Kasumi-1 (cell line): ENCODE results near the gene TEX36.
"Not testable (repeated sequence)": the region's sequence is repeated elsewhere in the genome, so short reads cannot be mapped to it uniquely, and the experiment has no call there.

Experiments
- DNase-seq, 2 experiments: peaks; one replicate each; lab custom pipeline; 2025; lab: John Stamatoyannopoulos, UW

Gene TEX36

GRCh38 chr10:125692196-125692595 lies 9.2 kb upstream of the TEX36 start:
- DNase-seq: no peak

- DNase-seq: no peak
These were observed 8.4 kb upstream of the TEX36 start for GRCh38 chr10:125691160-125691981.

DNA sequence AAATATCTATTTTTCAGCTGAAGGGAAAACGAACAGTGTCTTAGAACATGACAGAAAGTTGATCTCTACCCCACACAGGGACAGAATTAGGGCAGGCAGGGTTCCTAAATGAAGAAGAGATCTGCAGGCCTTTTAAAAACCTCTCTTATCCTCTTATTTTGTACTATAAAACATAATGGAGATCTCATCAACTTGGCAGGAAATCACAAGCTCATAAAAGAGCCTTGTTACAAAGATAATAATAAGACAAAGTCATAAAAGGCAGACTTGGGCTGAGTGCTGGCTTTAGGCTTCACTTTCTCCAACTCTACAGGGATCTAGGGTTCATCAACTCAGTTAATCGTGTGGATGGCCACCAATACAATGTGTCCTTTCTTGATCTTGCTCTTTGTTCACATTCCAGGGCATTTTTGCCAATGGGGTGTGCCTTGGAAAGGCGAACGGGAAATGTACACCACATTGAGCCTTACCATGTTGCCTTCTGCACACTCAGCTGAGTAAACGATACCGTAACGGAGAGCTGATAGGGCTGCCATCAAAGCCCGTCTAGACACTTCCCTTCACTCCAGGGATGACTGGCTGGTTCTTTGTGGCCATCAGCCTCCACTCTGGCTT lies 7.1 kb upstream of the TEX36 start:
- no peak for DNase-seq

GRCh38 chr10:125687507-125688185 lies 4.7 kb upstream of the TEX36 start:
- DNase-seq: no peak

GRCh38 chr10:125684581-125684980 lies 1.6 kb upstream of the TEX36 start:
- DNase-seq: peak; percentile 87

DNA sequence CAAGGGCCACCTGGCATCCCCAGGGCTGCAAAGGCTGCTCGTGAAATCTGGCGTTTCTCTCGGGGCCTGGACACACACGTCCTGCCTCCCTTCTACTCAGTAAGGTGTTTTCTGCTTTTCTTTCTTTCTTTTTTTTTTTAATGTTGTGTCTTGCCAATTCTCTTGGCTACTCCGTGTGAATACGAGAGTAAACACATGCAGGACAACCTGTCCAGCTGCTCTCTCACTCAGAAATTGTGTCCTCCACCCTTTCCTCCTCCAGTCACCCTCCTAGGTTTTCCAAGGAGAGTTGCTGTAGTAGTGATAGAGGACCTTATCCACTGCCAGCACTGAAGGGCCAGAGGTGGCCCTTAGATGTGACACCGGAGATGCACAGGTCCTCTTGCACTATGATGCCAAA lies 858 bp upstream of the TEX36 start:
- no peak for DNase-seq

DNA sequence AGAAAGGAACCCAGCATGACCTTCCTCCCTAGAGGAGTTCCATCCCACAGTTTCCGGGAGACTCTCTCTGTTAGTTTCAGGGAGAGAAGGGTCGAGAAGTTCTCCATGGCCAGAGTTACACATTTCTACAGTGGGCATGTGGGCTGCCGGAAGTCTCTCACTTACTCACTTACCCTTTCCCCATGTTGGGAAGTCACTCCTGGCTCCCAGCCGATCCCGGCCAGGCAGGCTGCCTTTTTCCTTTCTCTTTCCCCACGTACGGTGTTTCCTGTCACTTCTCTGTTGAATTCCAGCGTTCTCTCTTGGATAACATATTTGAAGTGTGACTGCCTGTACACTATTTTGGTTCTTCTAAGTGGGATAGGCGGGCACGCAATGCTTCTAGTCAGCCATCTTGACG lies 3.5 kb downstream of the TEX36 start:
- no peak for DNase-seq

DNA sequence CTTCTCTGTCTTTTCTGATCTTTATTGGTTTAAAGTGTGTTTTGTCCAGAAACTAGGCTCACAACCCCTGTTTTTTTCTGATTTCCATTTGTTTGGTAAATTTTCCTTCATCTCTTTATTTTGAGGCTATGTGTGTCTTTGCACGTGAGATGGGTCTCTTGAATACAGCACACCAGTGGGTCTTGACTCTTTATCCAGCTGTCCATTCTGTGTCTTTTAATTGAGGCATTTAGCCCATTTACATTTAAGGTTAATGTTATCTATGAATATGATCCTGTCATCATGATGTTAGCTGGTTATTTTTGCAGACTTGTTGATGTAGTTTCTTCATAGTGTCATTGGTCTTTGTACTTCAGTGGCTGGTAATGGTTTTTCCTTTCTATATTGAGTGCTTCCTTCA lies 10.1 kb downstream of the TEX36 start:
- no peak for DNase-seq

DNA sequence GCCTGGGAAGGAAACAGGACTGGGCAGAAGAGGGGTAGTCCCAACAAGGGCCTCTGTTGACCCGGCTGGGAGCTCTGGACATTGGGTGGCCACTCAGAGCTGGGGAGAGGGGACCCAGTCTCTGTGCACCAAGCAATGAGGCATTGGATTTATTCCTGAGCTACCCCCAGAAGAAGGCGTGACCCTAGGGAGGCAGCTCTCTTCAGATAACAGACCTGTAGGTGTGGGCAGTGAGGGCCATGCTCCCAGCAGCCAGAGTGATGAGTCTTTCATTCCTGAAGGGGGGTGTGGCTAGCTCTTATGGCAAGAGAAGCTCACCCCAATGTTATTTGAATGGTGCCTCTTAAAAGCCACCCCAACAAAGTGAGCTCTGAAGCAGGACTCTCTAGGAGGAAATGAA lies 20.4 kb downstream of the TEX36 start:
- DNase-seq: no peak

- no peak for DNase-seq
These were observed 20.9 kb downstream of the TEX36 start for GRCh38 chr10:125661941-125662515.

- no peak for DNase-seq
These were observed 21.5 kb downstream of the TEX36 start for GRCh38 chr10:125661431-125661940.

GRCh38 chr10:125659071-125659470 lies 23.9 kb downstream of the TEX36 start:
- no peak for DNase-seq

DNA sequence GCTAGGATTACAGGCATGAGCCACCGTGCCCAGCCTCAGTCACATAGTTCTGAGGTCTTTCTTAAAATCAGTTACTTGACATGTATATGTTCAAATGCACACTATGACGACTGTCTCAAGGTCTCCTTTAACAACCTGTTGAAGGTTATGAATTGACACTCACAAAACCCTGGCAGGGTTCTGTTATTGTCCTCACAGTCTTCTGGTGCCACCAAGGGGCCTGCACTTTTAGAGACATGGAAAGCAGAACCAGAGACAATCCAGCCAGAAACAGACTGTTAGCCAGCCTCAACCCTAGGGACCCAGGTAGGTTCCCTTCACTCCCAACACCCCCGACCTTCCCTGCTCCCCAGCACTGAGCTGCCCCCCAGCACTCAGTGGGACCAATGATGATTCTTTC lies 26.4 kb downstream of the TEX36 start:
- DNase-seq: no peak

GRCh38 chr10:125653113-125653512 lies 29.9 kb downstream of the TEX36 start:
- DNase-seq: not testable (repeated sequence)

DNA sequence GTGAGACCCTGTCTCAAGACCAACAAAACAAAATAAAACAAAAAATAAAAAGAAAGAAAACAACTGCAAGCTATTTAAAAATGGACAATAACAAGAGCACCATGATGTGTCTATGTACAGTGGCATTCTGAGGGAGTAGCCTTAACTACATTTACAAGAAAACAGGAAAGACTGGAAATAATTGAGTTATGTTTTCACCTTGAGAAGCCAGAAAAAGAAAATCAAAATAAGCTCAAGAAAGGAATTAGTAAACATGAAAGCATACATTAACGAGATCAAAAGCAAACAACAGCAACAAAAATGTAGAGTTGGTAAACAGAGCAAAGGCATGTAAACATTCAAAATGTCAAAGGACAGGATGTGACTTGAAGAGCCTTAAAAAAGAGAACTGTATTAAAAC lies 36.7 kb downstream of the TEX36 start:
- no peak for DNase-seq

DNA sequence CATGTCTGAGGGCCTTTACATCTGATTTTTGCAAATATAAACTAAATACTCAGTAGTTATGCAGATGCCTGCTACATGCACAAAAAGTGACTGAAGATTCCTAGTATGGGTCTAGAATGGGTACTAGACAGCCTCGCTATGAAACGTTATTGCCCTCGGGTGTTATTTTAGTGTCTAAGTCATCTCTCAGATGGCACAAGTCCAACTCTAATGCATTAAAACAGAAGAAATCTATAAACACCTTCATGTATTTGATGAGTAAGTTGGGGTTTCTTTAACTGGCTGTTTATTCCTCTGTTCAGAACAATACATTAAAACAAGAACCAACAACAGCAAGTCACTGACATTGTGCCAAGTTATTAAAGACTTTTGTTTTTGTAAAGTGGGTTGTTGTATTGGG lies 41.6 kb downstream of the TEX36 start:
- DNase-seq: no peak

- no peak for DNase-seq
These were observed 42.3 kb downstream of the TEX36 start for GRCh38 chr10:125640653-125641052.

DNA sequence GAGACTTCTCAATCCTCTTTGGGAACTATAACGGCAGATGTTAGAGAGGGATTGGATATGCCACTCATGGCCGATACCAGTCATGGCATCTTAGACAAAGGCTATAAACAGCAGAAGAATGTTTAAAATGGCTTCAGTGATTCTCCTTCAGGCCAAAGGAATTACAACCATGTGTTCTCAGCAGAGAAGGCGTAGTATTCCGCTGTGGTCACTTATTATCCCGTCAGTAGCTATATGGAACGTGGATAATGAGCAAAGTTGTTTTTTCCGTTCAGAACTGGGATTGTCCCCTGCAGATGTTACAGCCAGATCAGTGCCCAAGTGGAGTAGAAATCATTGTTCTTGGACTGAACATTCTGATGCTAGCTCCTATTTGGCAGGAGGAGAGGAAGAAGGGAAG lies 43.1 kb downstream of the TEX36 start:
- DNase-seq: no peak

GRCh38 chr10:125638555-125638954 lies 44.4 kb downstream of the TEX36 start:
- no peak for DNase-seq

GRCh38 chr10:125637496-125637895 lies 45.5 kb downstream of the TEX36 start:
- DNase-seq: no peak

DNA sequence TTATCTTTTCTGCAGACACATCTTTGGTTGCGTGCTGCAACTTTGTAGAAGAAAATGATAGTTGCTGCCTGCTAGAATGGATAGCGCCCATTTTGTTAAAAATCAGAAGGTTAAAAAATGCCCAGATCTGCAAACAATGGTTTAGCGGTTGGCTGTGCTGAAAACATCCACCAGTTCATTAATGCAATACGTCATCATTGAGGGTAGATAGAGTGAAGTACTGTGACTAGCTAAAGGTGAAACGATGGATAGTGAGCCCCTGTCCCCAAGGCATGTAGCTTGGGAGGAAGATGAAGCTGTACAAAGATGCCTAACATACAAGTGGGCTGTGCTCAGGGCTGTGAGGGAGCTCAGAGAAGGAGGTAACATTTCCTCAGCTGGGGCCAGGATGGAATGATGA lies 48.4 kb downstream of the TEX36 start:
- no peak for DNase-seq

GRCh38 chr10:125633517-125633999 lies 49.4 kb downstream of the TEX36 start:
- no peak for DNase-seq
